Measurements from ENCODE around the gene ILDR2. TPM values are rescaled to one million over a fixed set of nuclear protein-coding genes. Genes with fewer than 3 reads are reported as not detected.

The ILDR2 gene
- total RNA-seq = 0.29 TPM in 1 of 2 replicates, not detected in the other

DNA sequence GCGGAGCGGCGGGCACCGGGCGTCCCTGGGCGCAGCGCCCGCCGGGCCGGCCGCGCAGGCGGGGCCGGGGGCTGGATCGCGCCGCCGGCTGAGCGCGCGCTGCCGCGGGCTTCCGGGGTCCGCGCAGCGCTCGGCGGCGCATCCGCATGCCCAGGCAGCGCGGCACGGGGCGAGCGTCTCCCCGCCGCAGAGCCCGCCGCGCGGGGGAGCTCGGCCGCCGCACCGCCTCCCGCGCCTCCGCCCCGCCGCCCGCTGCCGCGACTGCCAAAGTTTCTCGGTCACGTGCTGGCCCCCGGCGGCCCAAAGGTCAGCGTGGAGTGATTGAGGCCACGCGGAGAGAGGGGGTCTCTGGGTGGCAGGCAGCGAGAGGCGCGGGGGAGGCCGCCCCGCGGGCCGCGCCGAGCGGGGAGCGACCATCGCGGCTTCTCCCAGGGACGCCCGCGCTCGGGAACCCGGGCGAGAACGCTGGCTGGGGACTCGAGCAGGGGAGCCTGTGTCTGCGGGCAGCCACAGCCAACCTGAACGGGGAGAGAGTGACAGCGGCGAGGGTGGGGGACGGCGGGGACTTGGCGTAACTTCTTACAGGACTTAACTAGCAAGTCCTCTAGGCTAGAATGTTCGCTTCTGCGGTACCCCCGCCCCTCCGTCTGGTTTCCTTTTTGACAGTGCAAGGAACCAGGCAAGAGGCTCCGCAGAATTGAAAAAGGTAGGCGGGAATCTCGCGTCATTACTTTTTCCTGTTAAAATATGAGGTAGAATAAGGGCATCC, at the start of gene ILDR2:
Gene ILDR2, minus strand, starts transcription at position 180 of the 769 bp plus-strand sequence. CDS start 272 bp downstream, outside the sequence.

DNA sequence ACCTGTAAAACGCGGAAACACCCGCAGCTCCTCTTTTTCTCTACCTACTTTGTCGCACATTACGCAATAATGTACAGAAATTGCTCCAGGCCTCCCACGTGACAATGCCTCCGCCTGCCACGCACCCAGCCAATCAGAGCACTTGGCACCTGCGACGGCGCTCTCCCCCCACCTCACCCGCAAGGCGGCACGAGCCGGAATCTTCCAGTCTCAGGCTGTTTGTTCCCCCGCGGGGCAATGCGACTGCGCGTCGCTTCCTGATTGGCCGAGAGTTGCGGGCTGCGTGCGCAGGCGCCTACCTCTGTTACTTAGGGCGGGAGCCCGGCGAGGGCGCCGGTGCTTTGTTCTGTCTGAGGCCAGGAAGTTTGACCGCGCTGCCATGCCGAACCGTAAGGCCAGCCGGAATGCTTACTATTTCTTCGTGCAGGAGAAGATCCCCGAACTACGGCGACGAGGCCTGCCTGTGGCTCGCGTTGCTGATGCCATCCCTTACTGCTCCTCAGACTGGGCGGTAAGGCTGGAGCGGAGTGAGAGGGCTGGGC, 13.7 kb upstream of the ILDR2 start, which contains the start of gene MAEL:
Gene MAEL, plus strand, starts transcription at position 307 of the 542 bp plus-strand sequence. Its CDS starts 73 bp downstream, at position 380.

GRCh38 chr1:166875734-166876539, 99.4 kb downstream of the ILDR2 start, which contains the start of gene TADA1:
Gene TADA1, minus strand, starts transcription at chr1:166876264. Its CDS starts 31 bp downstream, at chr1:166876233.

Other genes starting within 250 kb of the ILDR2 start
- gene POGK, start 136.1 kb downstream of the ILDR2 start, total RNA-seq = 12.1 and 13.1 TPM in 2 replicates
- gene TADA1, start 99.3 kb downstream of the ILDR2 start, total RNA-seq = 9.7 and 10.1 TPM in 2 replicates
- not detected in 2 replicates for gene MAEL, start 13.7 kb upstream of the ILDR2 start, total RNA-seq
- not detected in 2 replicates for gene GPA33, start 114.8 kb upstream of the ILDR2 start, total RNA-seq
- gene STYXL2, start 118.5 kb upstream of the ILDR2 start, total RNA-seq = not detected in 2 replicates
- 0.58 and 4.6 TPM in 2 replicates for gene POU2F1, start 245.3 kb upstream of the ILDR2 start, total RNA-seq

Measured in myometrial cell (primary cell).